ENCODE results near the gene FIBP. TPM values are rescaled to one million over a fixed set of nuclear protein-coding genes. Genes with fewer than 3 reads are reported as not detected.

FIBP gene
- total RNA-seq, 1 donor from 2014 or later = 67.4 TPM

DNA sequence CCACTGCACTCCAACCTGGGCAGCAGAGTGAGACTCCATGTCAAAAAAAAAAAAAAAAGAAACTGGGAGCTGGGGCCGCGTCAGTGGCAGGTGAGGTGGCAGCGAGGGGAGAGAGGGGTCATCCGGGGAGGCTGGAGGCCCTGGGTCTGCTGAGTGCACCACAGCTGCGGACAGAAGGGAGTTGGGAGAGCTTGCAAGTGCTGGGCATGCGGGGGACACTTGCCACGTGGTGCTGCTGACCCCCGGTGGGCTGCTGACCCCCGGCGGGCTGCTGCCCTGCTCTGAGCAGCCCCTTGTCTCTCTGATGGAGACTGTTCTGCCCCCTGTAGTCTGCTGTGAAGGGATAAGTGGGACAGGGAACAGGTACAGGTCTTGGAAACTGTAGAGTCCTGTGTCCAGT is 33.6 kb upstream of the FIBP start:
- Mint-ChIP-seq H3K9me3 (ENCODE audit: unreplicated experiment) (no peaks in the 10 kb centered on the region), H3K27ac (ENCODE audit: unreplicated experiment) (no peak overlapping the region), H3K36me3 (ENCODE audit: low read depth, unreplicated experiment) (peaks cover 10% of the 10 kb centered on the region), H3K27me3 (ENCODE audit: low read depth, unreplicated experiment) (no peaks in the 10 kb centered on the region), H3K4me1 (ENCODE audit: low read depth, unreplicated experiment) (peaks cover 3% of the 10 kb centered on the region), H3K4me3 (ENCODE audit: unreplicated experiment) (no peak overlapping the region)
- no peak for DNase-seq (ENCODE audit: low read depth)
- no peaks in the 10 kb centered on the region for H3K9me3 ChIP-seq (ENCODE audit: insufficient read depth, low read depth, low read length)
- H3K36me3 ChIP-seq (ENCODE audit: insufficient read depth, low read length) = peaks cover 17% of the 10 kb centered on the region
- peaks cover 43% of the 10 kb centered on the region for H3K79me2 ChIP-seq (ENCODE audit: insufficient read depth, low read length)
- peaks cover 9% of the 10 kb centered on the region for H4K20me1 ChIP-seq (ENCODE audit: insufficient read depth, low read length)
- H3K4me3 ChIP-seq (ENCODE audit: insufficient read depth, low read depth, low read length) = no peak overlapping the region
- no peak for FAIRE-seq
- no peak overlapping the region for H2AFZ ChIP-seq (ENCODE audit: low read depth, low read length)
- TF ChIP-seq EZH2 (IDR thresholded peaks at IDR 0.05; ENCODE audit: insufficient read depth, low read length) = no peak
- TF ChIP-seq, protein P1, sequence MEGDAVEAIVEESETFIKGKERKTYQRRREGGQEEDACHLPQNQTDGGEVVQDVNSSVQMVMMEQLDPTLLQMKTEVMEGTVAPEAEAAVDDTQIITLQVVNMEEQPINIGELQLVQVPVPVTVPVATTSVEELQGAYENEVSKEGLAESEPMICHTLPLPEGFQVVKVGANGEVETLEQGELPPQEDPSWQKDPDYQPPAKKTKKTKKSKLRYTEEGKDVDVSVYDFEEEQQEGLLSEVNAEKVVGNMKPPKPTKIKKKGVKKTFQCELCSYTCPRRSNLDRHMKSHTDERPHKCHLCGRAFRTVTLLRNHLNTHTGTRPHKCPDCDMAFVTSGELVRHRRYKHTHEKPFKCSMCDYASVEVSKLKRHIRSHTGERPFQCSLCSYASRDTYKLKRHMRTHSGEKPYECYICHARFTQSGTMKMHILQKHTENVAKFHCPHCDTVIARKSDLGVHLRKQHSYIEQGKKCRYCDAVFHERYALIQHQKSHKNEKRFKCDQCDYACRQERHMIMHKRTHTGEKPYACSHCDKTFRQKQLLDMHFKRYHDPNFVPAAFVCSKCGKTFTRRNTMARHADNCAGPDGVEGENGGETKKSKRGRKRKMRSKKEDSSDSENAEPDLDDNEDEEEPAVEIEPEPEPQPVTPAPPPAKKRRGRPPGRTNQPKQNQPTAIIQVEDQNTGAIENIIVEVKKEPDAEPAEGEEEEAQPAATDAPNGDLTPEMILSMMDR (IDR thresholded peaks at IDR 0.05; ENCODE audit: insufficient read depth, low read depth, low read length) = no peak
- no peak overlapping the region for H3K27ac ChIP-seq (ENCODE audit: low read depth, low read length)
- H3K4me1 ChIP-seq (ENCODE audit: insufficient read depth, low read length) = peaks cover 27% of the 10 kb centered on the region
- H3K4me2 ChIP-seq (ENCODE audit: low read length) = no peak overlapping the region
- no peak overlapping the region for H3K9ac ChIP-seq (ENCODE audit: low read length)
- H3K27me3 ChIP-seq (ENCODE audit: insufficient read depth, low read length) = no peaks in the 10 kb centered on the region

DNA sequence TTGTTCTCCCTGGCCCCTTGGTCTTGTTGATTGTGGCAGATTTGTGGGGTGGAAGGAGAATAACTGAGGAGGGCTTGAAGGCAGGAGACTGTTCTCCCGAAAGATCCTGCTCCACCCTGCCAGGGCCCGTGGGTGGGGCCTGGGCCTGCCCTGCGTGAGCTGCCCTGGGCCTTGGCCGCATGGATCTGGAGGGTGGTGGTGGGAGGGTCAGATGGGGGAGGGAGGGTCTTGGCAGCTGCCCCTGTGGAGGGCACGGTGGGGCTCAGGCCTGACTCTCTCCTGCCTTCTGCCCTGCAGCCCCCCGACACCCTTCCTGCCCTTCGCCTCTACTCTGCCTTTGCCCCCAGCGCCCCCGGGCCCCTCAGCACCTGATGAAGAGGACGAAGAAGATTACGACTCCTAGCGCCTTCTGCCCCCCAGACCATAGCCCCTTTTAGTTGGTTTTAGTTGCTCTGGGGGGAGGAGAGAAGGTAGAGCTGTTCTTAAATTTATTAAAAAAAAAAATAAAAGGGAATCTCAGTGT is 32.8 kb upstream of the FIBP start:
- H3K27me3 ChIP-seq (ENCODE audit: insufficient read depth, low read length) = no peaks in the 10 kb centered on the region
- peak overlapping the region; percentile 72 for H3K4me3 ChIP-seq (ENCODE audit: insufficient read depth, low read depth, low read length)
- Mint-ChIP-seq H3K9me3 (ENCODE audit: unreplicated experiment) (no peaks in the 10 kb centered on the region), H3K27ac (ENCODE audit: unreplicated experiment) (peak overlapping the region; percentile 47), H3K27me3 (ENCODE audit: low read depth, unreplicated experiment) (no peaks in the 10 kb centered on the region), H3K4me3 (ENCODE audit: unreplicated experiment) (peak overlapping the region; percentile 91), H3K36me3 (ENCODE audit: low read depth, unreplicated experiment) (peaks cover 10% of the 10 kb centered on the region), H3K4me1 (ENCODE audit: low read depth, unreplicated experiment) (peaks cover 11% of the 10 kb centered on the region)
- no peak for DNase-seq (ENCODE audit: low read depth)
- TF ChIP-seq, protein P1 (IDR thresholded peaks at IDR 0.05; ENCODE audit: insufficient read depth, low read depth, low read length) = no peak
- TF ChIP-seq EZH2 (IDR thresholded peaks at IDR 0.05; ENCODE audit: insufficient read depth, low read length) = no peak
- peaks cover 9% of the 10 kb centered on the region for H4K20me1 ChIP-seq (ENCODE audit: insufficient read depth, low read length)
- peaks cover 50% of the 10 kb centered on the region for H3K79me2 ChIP-seq (ENCODE audit: insufficient read depth, low read length)
- H3K4me1 ChIP-seq (ENCODE audit: insufficient read depth, low read length) = peaks cover 35% of the 10 kb centered on the region
- H3K27ac ChIP-seq (ENCODE audit: low read depth, low read length) = no peak overlapping the region
- no peak overlapping the region for H2AFZ ChIP-seq (ENCODE audit: low read depth, low read length)
- peak overlapping the region; percentile 80 for H3K9ac ChIP-seq (ENCODE audit: low read length)
- peaks cover 17% of the 10 kb centered on the region for H3K36me3 ChIP-seq (ENCODE audit: insufficient read depth, low read length)
- H3K9me3 ChIP-seq (ENCODE audit: insufficient read depth, low read depth, low read length) = no peaks in the 10 kb centered on the region
- no peak for FAIRE-seq
- H3K4me2 ChIP-seq (ENCODE audit: low read length) = peak overlapping the region; percentile 95

DNA sequence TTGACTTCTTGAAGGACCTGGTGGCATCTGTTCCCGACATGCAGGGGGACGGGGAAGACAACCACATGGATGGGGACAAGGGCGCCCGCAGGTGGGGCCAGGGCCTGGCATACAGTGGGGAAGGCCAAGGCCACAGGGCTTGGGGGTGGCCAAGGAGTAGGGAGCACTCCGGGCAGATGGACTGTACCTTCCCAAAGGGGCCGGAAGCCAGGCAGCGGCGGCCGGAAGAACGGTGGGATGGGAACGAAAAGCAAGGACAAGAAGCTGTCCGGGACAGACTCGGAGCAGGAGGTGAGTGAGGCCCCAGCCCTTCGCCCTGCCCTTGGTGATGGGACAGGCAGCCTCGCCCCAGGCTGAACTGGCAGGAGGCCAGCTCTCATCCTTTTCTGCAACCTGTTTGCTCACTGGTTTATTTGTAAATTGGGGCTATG is 32.1 kb upstream of the FIBP start:
- Histone ChIP-seq H3K9me3 (ENCODE audit: insufficient read depth, low read depth, low read length) (no peaks in the 10 kb centered on the region), H4K20me1 (ENCODE audit: insufficient read depth, low read length) (peaks cover 9% of the 10 kb centered on the region), H3K4me3 (ENCODE audit: insufficient read depth, low read depth, low read length) (peak overlapping the region; percentile 72), H3K27me3 (ENCODE audit: insufficient read depth, low read length) (no peaks in the 10 kb centered on the region), H2AFZ (ENCODE audit: low read depth, low read length) (no peak overlapping the region), H3K27ac (ENCODE audit: low read depth, low read length) (no peak overlapping the region), H3K36me3 (ENCODE audit: insufficient read depth, low read length) (peaks cover 17% of the 10 kb centered on the region), H3K9ac (ENCODE audit: low read length) (peak overlapping the region; percentile 80), H3K4me1 (ENCODE audit: insufficient read depth, low read length) (peaks cover 40% of the 10 kb centered on the region), H3K4me2 (ENCODE audit: low read length) (peak overlapping the region; percentile 95), H3K79me2 (ENCODE audit: insufficient read depth, low read length) (peaks cover 51% of the 10 kb centered on the region)
- peaks cover 17% of the 10 kb centered on the region for H3K4me1 Mint-ChIP-seq (ENCODE audit: low read depth, unreplicated experiment)
- no peak overlapping the region for H3K27ac Mint-ChIP-seq (ENCODE audit: unreplicated experiment)
- peaks cover 10% of the 10 kb centered on the region for H3K36me3 Mint-ChIP-seq (ENCODE audit: low read depth, unreplicated experiment)
- DNase-seq (ENCODE audit: low read depth) = no peak
- no peaks in the 10 kb centered on the region for H3K9me3 Mint-ChIP-seq (ENCODE audit: unreplicated experiment)
- no peak for TF ChIP-seq EZH2 (IDR thresholded peaks at IDR 0.05; ENCODE audit: insufficient read depth, low read length)
- TF ChIP-seq, protein P1 (IDR thresholded peaks at IDR 0.05; ENCODE audit: insufficient read depth, low read depth, low read length) = no peak
- FAIRE-seq = no peak
- H3K27me3 Mint-ChIP-seq (ENCODE audit: low read depth, unreplicated experiment) = no peaks in the 10 kb centered on the region
- peak overlapping the region; percentile 91 for H3K4me3 Mint-ChIP-seq (ENCODE audit: unreplicated experiment)
